ENCODE results near the gene BLCAP.

The BLCAP gene

GRCh38 chr20:37516811-37517750, 10.6 kb downstream of the BLCAP start:
- DNase-seq (ENCODE audit: low read depth in 2 of 2, low spot score in 1 of 2) = no peak

- no peak for DNase-seq (ENCODE audit: low read depth in 2 of 2, low spot score in 1 of 2)
Observed at GRCh38 chr20:37515876-37516275, 11.8 kb downstream of the BLCAP start.

GRCh38 chr20:37513779-37514359, 13.8 kb downstream of the BLCAP start:
- DNase-seq (ENCODE audit: low read depth in 2 of 2, low spot score in 1 of 2) = no peak

- DNase-seq (ENCODE audit: low read depth in 2 of 2, low spot score in 1 of 2) = no peak
Observed at GRCh38 chr20:37511610-37512275, 15.9 kb downstream of the BLCAP start.

GRCh38 chr20:37510226-37510625, 17.4 kb downstream of the BLCAP start:
- DNase-seq (ENCODE audit: low read depth in 2 of 2, low spot score in 1 of 2) = no peak

- no peak for DNase-seq (ENCODE audit: low read depth in 2 of 2, low spot score in 1 of 2)
Observed at GRCh38 chr20:37506152-37506725, 21.4 kb downstream of the BLCAP start.

GRCh38 chr20:37505263-37506151, 22.2 kb downstream of the BLCAP start:
- no peak for DNase-seq (ENCODE audit: low read depth in 2 of 2, low spot score in 1 of 2)

GRCh38 chr20:37504404-37505096, 23.1 kb downstream of the BLCAP start:
- no peak for DNase-seq (ENCODE audit: low read depth in 2 of 2, low spot score in 1 of 2)

GRCh38 chr20:37503256-37503927, 24.3 kb downstream of the BLCAP start:
- no peak for DNase-seq (ENCODE audit: low read depth in 2 of 2, low spot score in 1 of 2)

GRCh38 chr20:37502654-37503053, 25.0 kb downstream of the BLCAP start:
- no peak for DNase-seq (ENCODE audit: low read depth in 2 of 2, low spot score in 1 of 2)

GRCh38 chr20:37501940-37502339, 25.7 kb downstream of the BLCAP start:
- DNase-seq (ENCODE audit: low read depth in 2 of 2, low spot score in 1 of 2) = no peak

- no peak for DNase-seq (ENCODE audit: low read depth in 2 of 2, low spot score in 1 of 2)
Observed at GRCh38 chr20:37500311-37500710, 27.4 kb downstream of the BLCAP start.

GRCh38 chr20:37498066-37498665, 29.5 kb downstream of the BLCAP start:
- DNase-seq (ENCODE audit: low read depth in 2 of 2, low spot score in 1 of 2) = no peak

GRCh38 chr20:37494796-37495195, 32.9 kb downstream of the BLCAP start:
- no peak for DNase-seq (ENCODE audit: low read depth in 2 of 2, low spot score in 1 of 2)

GRCh38 chr20:37494301-37494700, 33.4 kb downstream of the BLCAP start:
- DNase-seq (ENCODE audit: low read depth in 2 of 2, low spot score in 1 of 2) = no peak

- DNase-seq (ENCODE audit: low read depth in 2 of 2, low spot score in 1 of 2) = no peak
Observed at GRCh38 chr20:37492945-37493344, 34.7 kb downstream of the BLCAP start.

- no peak for DNase-seq (ENCODE audit: low read depth in 2 of 2, low spot score in 1 of 2)
Observed at GRCh38 chr20:37492096-37492625, 35.5 kb downstream of the BLCAP start.

- DNase-seq (ENCODE audit: low read depth in 2 of 2, low spot score in 1 of 2) = no peak
Observed at GRCh38 chr20:37490663-37491350, 36.9 kb downstream of the BLCAP start.
